AML-193 (cell line): ENCODE results near the gene PSMB3.

Experiments used
- DNase-seq, 2 experiments: peaks; one replicate each; lab custom pipeline; 2025; lab: John Stamatoyannopoulos, UW

Gene PSMB3

GRCh38 chr17:38796451-38797157 lies 44.1 kb downstream of the PSMB3 start:
- peak; percentile 21 to 29 for DNase-seq

- DNase-seq, result peak in 1 of 2 experiments; percentile 21
Observed at GRCh38 chr17:38797158-38797490, 44.6 kb downstream of the PSMB3 start.

GRCh38 chr17:38797828-38798227 lies 45.3 kb downstream of the PSMB3 start:
- DNase-seq, result no peak

GRCh38 chr17:38798614-38799500 lies 46.3 kb downstream of the PSMB3 start:
- DNase-seq, result peak; percentile 39 to 48

GRCh38 chr17:38799501-38800236 lies 47.1 kb downstream of the PSMB3 start, which contains the start of gene PIP4K2B:
Gene PIP4K2B (minus strand): TSS chr17:38799556. CDS start chr17:38799424, 132 bp downstream.
- DNase-seq, result peak; percentile 98 to 99

GRCh38 chr17:38800237-38800760 lies 47.8 kb downstream of the PSMB3 start:
- DNase-seq, result no peak

GRCh38 chr17:38809828-38810227 lies 57.3 kb downstream of the PSMB3 start:
- DNase-seq, result no peak
